Stimulated activated naive CD4-positive, alpha-beta T cell (primary cell): ENCODE measurements around the gene GORASP1.

Experiments
- DNase-seq, 6 experiments: peaks; one replicate each; lab custom pipeline; 2025; lab: John Stamatoyannopoulos, UW

Gene GORASP1

GRCh38 chr3:39125841-39126500, 18.5 kb upstream of the GORASP1 start:
- no peak for DNase-seq

GRCh38 chr3:39124876-39125840, 17.7 kb upstream of the GORASP1 start:
- no peak for DNase-seq

- no peak for DNase-seq
Observed at GRCh38 chr3:39122813-39123212, 15.4 kb upstream of the GORASP1 start.

- no peak for DNase-seq
Observed at GRCh38 chr3:39121621-39122020, 14.2 kb upstream of the GORASP1 start.

- DNase-seq = no peak
Observed at GRCh38 chr3:39118931-39119660, 11.7 kb upstream of the GORASP1 start.

- DNase-seq = no peak
Observed at GRCh38 chr3:39118079-39118478, 10.7 kb upstream of the GORASP1 start.

GRCh38 chr3:39115870-39116269, 8.4 kb upstream of the GORASP1 start:
- no peak for DNase-seq

- DNase-seq = no peak
Observed at GRCh38 chr3:39114456-39114855, 7.0 kb upstream of the GORASP1 start.

GRCh38 chr3:39113291-39113690, 5.9 kb upstream of the GORASP1 start:
- no peak for DNase-seq

GRCh38 chr3:39112535-39112934, 5.1 kb upstream of the GORASP1 start:
- DNase-seq = no peak

- DNase-seq = no peak
Observed at GRCh38 chr3:39112113-39112512, 4.7 kb upstream of the GORASP1 start.

- DNase-seq = no peak
Observed at GRCh38 chr3:39110041-39110639, 2.7 kb upstream of the GORASP1 start.

GRCh38 chr3:39109086-39109485, 1.7 kb upstream of the GORASP1 start:
- DNase-seq = no peak

- peak in 2 of 6 experiments; percentile 37 to 39 for DNase-seq
Observed at GRCh38 chr3:39108200-39108710, 828 bp upstream of the GORASP1 start.

- DNase-seq = no peak
Observed at GRCh38 chr3:39106851-39107387, 508 bp downstream of the GORASP1 start.

- peak in 1 of 6 experiments; percentile 24 for DNase-seq
Observed at GRCh38 chr3:39106281-39106811, 1.1 kb downstream of the GORASP1 start.

GRCh38 chr3:39105687-39106063, 1.8 kb downstream of the GORASP1 start:
- no peak for DNase-seq

- DNase-seq = peak in 1 of 6 experiments; percentile 33
Observed at GRCh38 chr3:39104961-39105686, 2.3 kb downstream of the GORASP1 start.

GRCh38 chr3:39103791-39104552, 3.5 kb downstream of the GORASP1 start:
- DNase-seq = no peak

- no peak for DNase-seq
Observed at GRCh38 chr3:39103324-39103693, 4.1 kb downstream of the GORASP1 start.
